ENCODE measurements around the gene CACNB4. TPM values are rescaled to one million over a fixed set of nuclear protein-coding genes. Genes with fewer than 3 reads are reported as not detected.
"Not testable (repeated sequence)": the region's sequence is repeated elsewhere in the genome, so short reads cannot be mapped to it uniquely, and the experiment has no call there.

The CACNB4 gene
- total RNA-seq, 1 experiment from 2014 or later: 2.0 TPM

- no peak for DNase-seq (ENCODE audit: low read depth, low spot score)
- no peak for TF ChIP-seq TCF7L2 (IDR thresholded peaks at IDR 0.05; ENCODE audit: borderline replicate concordance, extremely low read depth, insufficient read depth, insufficient read length)
- no peak for TF ChIP-seq YY1 (IDR thresholded peaks at IDR 0.05; ENCODE audit: extremely low read depth, insufficient replicate concordance, low read depth, low read length)
- no peak for TF ChIP-seq ZNF274 (IDR thresholded peaks at IDR 0.05; ENCODE audit: low read depth, low read length)
- no peak for TF ChIP-seq JUND (IDR thresholded peaks at IDR 0.05)
- TF ChIP-seq EZH2phosphoT487 (IDR thresholded peaks at IDR 0.05; ENCODE audit: borderline replicate concordance): no peak
- no peak for TF ChIP-seq FOSL1 (IDR thresholded peaks at IDR 0.05; ENCODE audit: low read depth)
- no peak for TF ChIP-seq ATF3 (IDR thresholded peaks at IDR 0.05)
- no peak for TF ChIP-seq ZBTB33 (IDR thresholded peaks at IDR 0.05; ENCODE audit: extremely low read depth, insufficient replicate concordance, low read length)
- TF ChIP-seq RAD21 (IDR thresholded peaks at IDR 0.05; ENCODE audit: low read depth): no peak
- TF ChIP-seq POLR2AphosphoS5 (IDR thresholded peaks at IDR 0.05; ENCODE audit: low read depth, low read length): no peak
- TF ChIP-seq CBX3 (IDR thresholded peaks at IDR 0.05; ENCODE audit: low read depth): no peak
- TF ChIP-seq MAX (IDR thresholded peaks at IDR 0.05): no peak
- no peak for TF ChIP-seq ZFX (IDR thresholded peaks at IDR 0.05)
- no peak for TF ChIP-seq EGR1 (IDR thresholded peaks at IDR 0.05; ENCODE audit: low read depth)
- TF ChIP-seq SP1 (IDR thresholded peaks at IDR 0.05; ENCODE audit: low read depth): no peak
- TF ChIP-seq SIN3A (IDR thresholded peaks at IDR 0.05; ENCODE audit: low read depth): no peak
- no peak for TF ChIP-seq CEBPB (IDR thresholded peaks at IDR 0.05; ENCODE audit: low read depth)
- TF ChIP-seq REST (IDR thresholded peaks at IDR 0.05; ENCODE audit: low read depth): no peak
- TF ChIP-seq EZH2 (IDR thresholded peaks at IDR 0.05): no peak
- ATAC-seq: no peak
These were observed 182.2 kb downstream of the CACNB4 start for GRCh38 chr2:151916632-151917031.

GRCh38 chr2:151915629-151916025 lies 183.2 kb downstream of the CACNB4 start:
- H3K27me3 ChIP-seq (ENCODE audit: insufficient read depth, low read length); H3K4me3 ChIP-seq (replicated peaks in 1 of 2; ENCODE audit: low read depth in 1 of 2, low read length in 2 of 2); BruUV-seq (replicated peaks); CTCF ChIA-PET; H3K27ac ChIP-seq (ENCODE audit: low read depth, low read length); H3K79me2 ChIP-seq (ENCODE audit: insufficient read depth, low read length); H3K9me2 ChIP-seq (ENCODE audit: insufficient read depth); RAD21 ChIA-PET (ENCODE audit: low non-redundant PET in 1 of 2, low total read pairs in 2 of 2, uncharacterized antibody in 2 of 2, unreplicated experiment in 2 of 2); POLR2A ChIA-PET; H3K4me1 ChIP-seq (ENCODE audit: control insufficient read depth in 1 of 2, insufficient read depth in 2 of 2, low read length in 2 of 2); ATAC-seq; H2AFZ ChIP-seq (ENCODE audit: low read depth, low read length, poor library complexity, severe bottlenecking); H3K9ac ChIP-seq (ENCODE audit: low read length); DNase-seq (ENCODE audit: low read depth, low spot score); H3K36me3 ChIP-seq (ENCODE audit: control insufficient read depth in 1 of 2, insufficient read depth in 2 of 2, low read length in 2 of 2); intact Hi-C loops (cut with micrococcal nuclease); H3K4me2 ChIP-seq (ENCODE audit: low read length); H3K9me3 ChIP-seq (ENCODE audit: control insufficient read depth in 1 of 2, insufficient read depth in 1 of 2, low read depth in 1 of 2, low read length in 2 of 2); H4K20me1 ChIP-seq (ENCODE audit: insufficient read depth): not testable (repeated sequence)

More at GRCh38 chr2:151916632-151917031, 182.2 kb downstream of the CACNB4 start:
- H3K79me2 ChIP-seq (ENCODE audit: insufficient read depth, low read length): no peaks in the 10 kb centered on the region
- no peaks in the 10 kb centered on the region for H3K9me3 ChIP-seq (ENCODE audit: control insufficient read depth in 1 of 2, insufficient read depth in 1 of 2, low read depth in 1 of 2, low read length in 2 of 2)
- H3K27ac ChIP-seq (ENCODE audit: low read depth, low read length): no peak overlapping the region
- BruUV-seq (replicated peaks): no TSS peak
- no peaks in the 10 kb centered on the region for H3K4me1 ChIP-seq (ENCODE audit: control insufficient read depth in 1 of 2, insufficient read depth in 2 of 2, low read length in 2 of 2)
- no peak overlapping the region for H3K4me3 ChIP-seq (replicated peaks in 1 of 2; ENCODE audit: low read depth in 1 of 2, low read length in 2 of 2)
- RAD21 ChIA-PET (ENCODE audit: low non-redundant PET in 1 of 2, low total read pairs in 2 of 2, uncharacterized antibody in 2 of 2, unreplicated experiment in 2 of 2): no interaction called here
- no peaks in the 10 kb centered on the region for H4K20me1 ChIP-seq (ENCODE audit: insufficient read depth)
- no peak overlapping the region for H3K4me2 ChIP-seq (ENCODE audit: low read length)
- H3K27me3 ChIP-seq (ENCODE audit: insufficient read depth, low read length): no peaks in the 10 kb centered on the region
- intact Hi-C loops (cut with micrococcal nuclease): no loop called here
- H3K36me3 ChIP-seq (ENCODE audit: control insufficient read depth in 1 of 2, insufficient read depth in 2 of 2, low read length in 2 of 2): no peaks in the 10 kb centered on the region
- H3K9ac ChIP-seq (ENCODE audit: low read length): no peak overlapping the region
- CTCF ChIA-PET: no interaction called here
- H2AFZ ChIP-seq (ENCODE audit: low read depth, low read length, poor library complexity, severe bottlenecking): no peak overlapping the region
- POLR2A ChIA-PET: no interaction called here
- H3K9me2 ChIP-seq (ENCODE audit: insufficient read depth): no peaks in the 10 kb centered on the region

All from HCT116 (cell line).